GM18508 (cell line): ENCODE measurements around the gene CD8B2.
"Not testable (repeated sequence)": the region's sequence is repeated elsewhere in the genome, so short reads cannot be mapped to it uniquely, and the experiment has no call there.

Experiments
- ATAC-seq: cut with Tn5 transposase; IDR thresholded peaks from one replicate; pipeline ENCODE4 v1.9.1; 2021; ENCODE audit warnings: moderate number of reproducible peaks; ENCODE audit not compliant: insufficient read depth, unreplicated experiment

CD8B2 gene

DNA sequence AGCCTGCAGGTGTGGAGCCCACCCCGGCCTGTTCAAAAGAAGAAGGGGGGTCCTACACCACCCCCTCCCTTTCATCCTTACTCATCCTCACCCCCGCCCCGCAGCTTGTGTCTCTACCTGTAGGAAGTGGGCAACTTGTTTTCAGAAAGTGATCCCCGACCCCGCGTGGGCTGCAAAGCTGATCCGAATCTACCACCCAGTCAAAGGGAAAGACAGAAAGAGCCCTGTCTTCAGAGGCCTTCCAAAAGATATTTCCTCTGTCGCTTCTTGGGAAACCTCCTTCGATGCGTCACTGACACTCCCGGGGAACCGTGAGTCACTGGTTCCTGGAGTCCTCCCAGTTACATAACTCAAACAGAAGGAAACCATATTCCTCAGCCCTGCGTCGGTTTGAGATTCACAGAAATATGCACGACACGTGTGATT lies 24.3 kb downstream of the CD8B2 start:
- not testable (repeated sequence) for ATAC-seq

DNA sequence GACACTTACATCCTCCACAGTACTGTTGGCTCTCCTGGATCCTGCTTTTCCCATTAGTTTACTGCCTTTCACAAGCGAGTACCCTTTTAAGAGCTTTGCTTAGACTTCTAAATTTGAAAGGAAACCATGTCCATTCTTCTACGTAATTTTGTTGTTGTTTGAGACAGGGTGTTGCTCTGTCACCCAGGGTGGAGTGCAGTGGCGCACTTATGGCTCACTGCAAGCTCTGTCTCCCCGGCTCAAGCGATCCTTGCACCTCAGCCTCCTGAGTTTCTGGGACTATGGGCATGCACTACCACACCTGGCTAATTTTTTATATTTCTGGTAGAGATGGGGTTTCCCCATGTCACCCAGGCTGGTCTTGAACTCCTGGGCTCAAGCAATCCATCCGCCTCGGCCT lies 24.8 kb downstream of the CD8B2 start:
- ATAC-seq, result not testable (repeated sequence)

DNA sequence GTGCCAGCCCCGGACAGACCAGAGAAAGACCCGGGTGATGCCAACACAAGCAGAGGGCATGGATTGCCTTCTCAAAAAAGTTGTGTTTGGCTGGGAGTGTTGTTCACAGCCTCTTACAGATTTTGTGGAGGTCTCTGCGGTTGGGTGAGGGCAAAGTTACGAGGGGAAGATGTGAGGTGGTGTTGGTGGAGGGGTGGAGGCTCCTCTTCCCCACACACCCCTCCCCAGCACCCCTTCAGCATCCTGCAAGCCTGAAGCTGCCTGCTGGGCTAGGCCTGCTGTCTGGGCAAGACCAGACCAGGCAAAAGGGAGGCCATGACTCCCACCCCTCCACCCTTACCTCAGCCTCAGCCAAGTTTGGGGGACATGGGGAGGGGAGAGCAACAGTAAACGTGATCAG lies 26.2 kb downstream of the CD8B2 start:
- ATAC-seq, result not testable (repeated sequence)

DNA sequence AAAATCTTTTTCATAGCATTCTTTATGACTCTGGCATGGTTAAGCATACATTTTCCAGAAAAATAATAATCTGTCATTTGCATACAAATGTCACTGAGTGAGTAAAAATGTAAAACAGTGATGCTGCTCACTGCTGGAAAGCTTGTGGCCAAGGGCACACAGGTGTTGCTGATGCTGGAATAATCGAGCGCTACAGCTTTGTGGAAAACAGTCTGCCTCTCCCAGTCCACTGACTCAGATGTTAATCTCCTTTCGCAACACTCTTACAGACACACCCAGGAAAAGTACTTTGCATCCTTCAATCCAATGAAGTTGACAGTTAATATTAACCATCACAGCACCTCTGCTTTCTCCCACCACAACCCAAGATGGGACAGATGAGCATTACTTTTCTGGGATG lies 27.7 kb downstream of the CD8B2 start:
- not testable (repeated sequence) for ATAC-seq

DNA sequence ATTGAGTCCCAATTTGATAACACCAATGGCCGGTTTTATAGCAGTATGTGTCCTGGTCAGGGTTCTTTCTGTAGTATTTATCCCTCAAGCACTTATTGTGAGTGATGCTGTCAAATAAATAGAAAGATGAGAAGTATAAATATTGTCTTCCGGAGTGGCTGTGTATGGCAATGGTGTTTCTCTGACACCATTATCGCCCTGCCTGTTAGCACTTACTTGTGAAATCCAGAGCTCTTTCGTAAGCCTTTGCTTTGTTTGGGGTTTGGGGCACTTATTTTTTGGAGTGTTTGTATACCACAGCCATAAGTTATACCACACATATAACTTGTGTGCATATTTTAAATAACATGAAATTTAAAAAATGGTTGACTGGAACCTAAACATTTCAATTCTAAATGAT lies 29.3 kb downstream of the CD8B2 start:
- ATAC-seq, result no peak

DNA sequence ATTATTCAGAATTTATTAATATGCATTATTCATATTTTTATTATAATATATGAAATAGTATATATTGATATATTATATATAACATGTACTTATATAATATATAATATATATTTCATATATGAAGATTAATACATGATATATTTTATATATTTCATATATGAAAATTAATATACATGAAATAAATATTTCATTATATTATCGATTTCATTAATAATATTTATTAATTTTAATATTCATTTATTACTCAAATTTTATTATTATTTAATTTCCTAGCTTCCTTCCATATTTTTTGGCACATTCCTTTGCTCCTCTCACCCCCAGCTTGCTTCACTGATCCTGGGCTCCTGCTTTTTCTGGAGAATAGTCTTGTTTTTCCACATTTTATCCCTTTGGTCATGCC lies 29.7 kb downstream of the CD8B2 start:
- ATAC-seq, result no peak

DNA sequence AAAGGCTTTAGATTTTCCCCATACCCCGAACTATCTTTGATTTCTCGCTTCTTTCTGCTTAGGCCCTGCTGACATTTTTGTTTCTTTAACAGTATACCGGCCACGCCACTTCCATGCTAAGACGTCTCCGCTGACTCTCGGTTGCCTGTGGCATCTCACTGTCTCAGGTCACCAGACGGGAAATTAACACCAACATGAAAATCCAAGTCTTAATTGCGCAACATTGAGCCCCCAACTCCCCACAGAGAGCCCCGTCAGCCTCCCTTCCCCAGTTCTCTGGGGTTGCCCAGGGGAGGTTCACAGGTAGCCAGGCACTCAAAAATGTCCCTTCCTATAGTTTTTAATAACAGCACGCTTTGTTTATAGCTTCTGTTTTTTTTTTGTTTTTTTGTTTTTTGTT lies 30.2 kb downstream of the CD8B2 start:
- ATAC-seq, result no peak

DNA sequence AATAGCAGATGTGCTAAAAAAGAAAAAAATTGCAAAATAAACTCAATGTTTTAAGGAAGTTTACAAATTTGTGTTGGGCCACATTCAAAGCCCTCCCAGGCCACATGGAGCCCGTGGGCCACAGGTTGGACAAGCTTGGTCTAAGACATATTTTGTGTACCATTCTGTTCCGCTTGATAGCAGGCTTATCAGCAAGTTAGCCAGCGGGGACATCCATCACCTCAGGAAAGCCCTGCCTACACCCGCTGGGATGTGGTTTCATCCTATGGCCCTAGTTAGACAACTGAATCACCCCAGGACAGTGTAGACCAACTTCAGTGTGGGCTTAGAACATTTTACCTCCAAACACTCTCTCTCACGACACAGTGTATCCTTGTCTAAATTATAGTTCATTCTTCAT lies 32.6 kb downstream of the CD8B2 start:
- no peak for ATAC-seq

DNA sequence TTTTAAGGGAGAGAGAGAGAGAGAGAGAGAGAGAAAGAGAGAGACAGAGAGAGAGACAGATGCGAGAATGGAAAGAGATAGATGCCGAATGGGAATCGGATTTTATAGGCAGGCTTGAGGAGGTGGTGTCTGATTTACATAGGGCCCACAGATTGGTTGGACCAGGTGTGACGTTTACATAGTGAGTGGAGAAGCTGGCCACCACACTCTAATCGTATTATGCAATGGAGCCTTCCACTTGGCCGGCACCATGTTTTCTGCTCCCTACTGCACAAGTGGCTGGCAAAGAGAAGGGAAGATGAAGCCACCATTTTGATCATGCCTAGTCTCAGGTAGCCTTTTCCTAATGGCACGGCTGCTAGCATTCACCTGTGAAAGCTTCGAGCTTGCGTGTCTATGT lies 33.9 kb downstream of the CD8B2 start:
- ATAC-seq, result no peak

DNA sequence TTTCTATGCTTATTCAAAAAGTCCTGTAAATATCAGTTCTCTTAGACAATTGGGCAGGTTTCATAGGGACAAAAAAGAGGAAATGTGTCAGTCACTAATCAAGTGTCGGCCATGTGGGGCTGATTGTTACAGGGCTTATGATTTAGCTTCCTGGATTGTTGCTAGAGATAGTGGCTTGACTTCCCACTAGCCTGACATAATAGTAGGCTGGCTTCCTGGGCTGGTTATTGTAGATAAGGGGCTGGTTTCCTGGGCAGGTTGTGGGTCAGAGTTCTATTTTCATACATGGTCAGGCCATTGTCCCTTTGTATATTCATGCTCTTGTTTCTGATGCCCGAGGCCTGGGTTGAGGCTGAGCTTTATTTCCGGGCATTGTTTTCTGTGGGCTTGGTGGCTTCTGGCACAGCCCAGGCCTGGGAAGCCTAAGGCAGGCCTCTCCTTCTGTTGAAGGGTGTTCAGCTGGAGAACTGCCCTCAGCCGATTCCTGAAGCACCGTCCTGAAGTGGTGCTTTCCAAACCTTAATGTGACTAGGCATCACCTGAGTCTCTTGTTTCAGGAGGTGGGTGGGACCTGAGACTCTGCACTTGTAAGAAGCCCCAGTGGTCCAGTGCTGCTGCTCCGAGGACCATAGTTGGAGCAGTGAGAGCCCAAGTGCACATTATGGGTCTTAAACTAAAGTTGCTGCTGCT lies 37.0 kb downstream of the CD8B2 start:
- ATAC-seq, result no peak

DNA sequence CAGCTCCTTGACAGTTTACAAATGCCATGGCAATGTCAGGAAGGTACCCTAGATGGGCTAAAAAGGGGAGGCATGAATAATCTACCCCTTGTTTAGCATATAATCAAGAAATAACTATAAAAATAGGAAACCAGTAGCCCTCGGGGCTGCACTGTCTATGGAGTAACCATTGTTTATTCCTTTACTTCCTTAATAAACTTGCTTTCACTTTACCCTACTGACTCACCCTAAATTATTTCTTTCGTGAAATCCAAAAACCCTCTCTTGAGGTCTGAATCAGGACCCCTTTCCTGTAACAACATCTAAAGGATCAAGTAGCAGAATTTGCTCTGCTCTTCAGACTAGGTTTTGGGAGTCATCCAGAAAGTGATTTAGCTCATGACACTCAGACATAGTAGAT lies 43.7 kb downstream of the CD8B2 start:
- ATAC-seq, result no peak

DNA sequence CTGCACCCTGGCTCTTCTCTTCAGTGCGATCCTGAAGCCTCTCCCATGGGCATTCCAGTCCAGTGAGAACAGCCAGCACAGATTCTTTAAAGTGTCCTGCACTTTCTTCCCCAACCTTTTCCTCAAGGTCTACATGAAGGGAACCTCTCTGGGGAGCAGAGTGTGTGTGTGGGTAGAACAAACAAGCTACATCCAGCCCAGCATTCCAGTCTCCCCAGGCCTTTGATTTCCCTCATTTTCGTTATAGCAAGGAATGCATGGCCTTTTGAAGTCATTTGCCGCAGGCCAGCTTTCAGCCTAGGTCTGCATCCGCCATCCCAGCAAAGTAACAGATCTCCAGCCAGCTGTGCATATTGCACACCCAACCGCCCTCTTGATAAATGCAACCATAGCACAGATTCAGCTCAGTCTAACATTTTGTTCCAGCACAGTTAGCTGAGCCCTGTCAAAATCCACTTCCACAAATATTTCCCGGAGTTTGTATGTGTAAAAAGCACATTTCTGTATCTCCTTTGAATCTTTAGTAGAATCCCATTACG lies 44.6 kb downstream of the CD8B2 start:
- ATAC-seq, result no peak

DNA sequence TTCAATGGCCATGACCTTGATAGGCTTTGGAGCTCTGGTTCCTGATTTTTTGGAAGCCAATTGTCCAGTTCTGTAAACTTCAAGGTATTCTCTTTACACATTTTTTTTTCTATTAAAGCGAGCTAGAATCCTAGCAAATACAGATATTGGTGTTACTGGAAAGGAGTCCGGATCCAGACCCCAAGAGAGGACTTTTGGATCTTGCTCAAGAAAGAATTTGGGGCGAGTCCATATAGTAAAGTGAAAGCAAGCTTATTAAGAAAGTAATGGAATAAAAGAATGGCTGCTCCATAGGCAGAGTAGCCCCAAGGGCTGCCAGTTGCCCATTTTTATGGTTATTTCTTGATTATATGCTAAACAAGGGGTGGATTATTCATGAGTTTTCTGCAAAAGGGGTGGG lies 45.1 kb downstream of the CD8B2 start:
- no peak for ATAC-seq

DNA sequence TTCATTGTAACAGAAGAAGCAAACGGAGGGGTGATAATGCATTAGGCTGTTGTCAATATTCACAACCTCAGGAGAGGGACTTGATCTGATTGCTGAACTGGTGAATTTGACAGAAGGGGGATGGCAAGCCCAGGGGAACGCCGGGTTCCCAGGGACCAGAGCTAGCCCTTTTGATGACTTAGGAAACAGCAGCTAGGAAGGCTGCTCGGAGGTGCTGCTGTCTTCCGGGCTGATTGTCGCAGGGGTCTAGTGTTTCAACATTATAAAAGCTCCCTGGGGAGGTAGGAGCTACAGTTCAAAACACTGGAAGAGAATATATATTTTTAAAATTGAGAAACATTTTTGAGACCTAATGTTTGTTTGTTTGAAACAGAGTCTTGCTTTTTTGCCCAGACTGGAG lies 47.3 kb downstream of the CD8B2 start:
- ATAC-seq, result no peak

DNA sequence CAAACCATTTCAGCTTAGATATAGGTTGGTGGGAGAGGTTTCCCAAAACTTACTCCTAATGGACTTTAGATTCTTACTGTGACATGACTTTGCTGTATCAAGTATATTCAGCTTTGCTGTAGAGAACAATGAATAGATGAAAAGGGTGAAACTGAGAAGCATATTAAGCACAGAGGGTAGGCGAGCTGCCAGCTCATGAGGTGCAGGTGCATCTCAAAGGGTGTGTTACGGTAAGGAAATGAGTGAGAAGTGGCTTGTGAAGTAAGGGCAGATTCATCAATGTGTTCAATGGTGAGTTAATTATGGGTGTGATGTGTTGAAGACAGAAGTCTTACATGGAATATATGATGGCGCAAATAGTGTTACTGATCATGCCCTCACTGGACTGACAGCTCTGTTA lies 49.3 kb downstream of the CD8B2 start:
- no peak for ATAC-seq

DNA sequence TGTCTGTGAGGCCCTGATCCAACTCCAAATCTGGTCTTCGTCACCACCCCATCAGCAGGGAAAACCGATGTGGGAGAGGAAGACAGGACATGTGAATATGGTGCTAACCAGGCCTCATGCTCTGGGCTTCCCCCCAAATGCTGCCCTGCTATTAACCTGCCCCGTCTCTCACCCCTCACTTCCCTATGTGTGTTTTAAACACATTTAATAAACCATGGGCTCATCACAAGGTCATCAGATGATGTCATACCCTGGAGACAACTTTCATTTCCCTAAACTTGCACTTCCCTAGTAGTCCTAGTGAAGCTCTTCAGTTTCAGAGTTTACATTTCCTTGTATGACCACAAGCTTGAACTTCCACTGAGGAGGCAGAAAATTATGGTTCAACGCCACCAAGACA lies 49.9 kb downstream of the CD8B2 start:
- no peak for ATAC-seq

DNA sequence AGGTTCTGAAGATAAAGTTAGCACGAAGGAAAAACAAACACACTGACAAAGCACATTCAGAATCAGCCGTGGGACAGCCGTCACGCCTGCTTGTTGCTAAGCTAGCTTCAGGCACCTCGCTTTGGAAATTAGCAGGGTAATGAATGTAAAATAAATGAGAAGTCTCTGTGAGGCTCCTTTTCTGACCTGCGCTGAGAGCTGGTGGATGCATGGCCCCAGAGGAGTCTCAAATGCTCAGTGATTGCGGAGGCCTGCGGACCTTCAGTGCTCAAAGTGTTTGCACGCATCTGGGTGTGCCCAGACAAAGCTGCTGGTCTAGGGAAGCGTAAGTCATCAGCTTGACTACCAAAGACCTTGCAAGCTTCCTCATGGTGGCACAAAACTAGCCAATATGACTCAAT lies 50.6 kb downstream of the CD8B2 start:
- no peak for ATAC-seq

DNA sequence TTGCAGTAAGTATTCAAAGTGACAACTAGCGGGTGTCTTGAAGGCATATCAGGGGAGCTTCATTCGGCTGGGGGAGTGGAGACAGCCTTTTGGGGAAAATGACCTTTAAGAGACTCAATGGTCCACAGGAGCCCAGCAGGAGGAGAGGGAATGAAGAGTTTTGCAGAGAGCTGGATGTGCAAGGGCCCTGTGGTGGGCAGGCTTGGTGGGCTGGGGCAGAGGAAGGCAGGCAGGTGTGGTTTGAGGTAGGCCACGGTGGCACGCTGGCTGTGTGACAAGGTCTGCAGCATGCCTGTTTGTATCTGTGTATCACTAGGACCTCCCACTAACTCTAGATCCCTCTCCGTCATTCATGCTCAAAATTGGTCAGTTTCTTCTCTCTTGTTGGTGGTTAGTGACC lies 53.7 kb downstream of the CD8B2 start:
- no peak for ATAC-seq

DNA sequence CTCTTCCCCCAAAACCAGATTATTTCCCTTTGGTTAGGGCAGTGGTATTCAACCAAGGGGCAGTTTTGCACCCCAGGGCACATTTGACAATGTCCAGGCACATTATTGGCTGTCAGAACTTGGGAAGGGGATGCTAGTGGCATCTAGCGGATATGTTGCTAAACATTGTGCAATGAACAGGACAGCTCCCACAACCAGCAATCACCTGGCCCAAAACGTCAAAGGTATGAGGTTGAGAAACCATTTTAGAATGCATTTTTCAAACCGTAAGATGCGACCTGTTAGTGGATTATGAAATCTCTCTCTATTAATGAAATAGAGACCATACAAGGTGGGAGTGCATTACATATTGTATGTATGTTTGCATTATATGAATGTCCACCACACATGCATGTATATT lies 54.2 kb downstream of the CD8B2 start:
- ATAC-seq, result no peak

DNA sequence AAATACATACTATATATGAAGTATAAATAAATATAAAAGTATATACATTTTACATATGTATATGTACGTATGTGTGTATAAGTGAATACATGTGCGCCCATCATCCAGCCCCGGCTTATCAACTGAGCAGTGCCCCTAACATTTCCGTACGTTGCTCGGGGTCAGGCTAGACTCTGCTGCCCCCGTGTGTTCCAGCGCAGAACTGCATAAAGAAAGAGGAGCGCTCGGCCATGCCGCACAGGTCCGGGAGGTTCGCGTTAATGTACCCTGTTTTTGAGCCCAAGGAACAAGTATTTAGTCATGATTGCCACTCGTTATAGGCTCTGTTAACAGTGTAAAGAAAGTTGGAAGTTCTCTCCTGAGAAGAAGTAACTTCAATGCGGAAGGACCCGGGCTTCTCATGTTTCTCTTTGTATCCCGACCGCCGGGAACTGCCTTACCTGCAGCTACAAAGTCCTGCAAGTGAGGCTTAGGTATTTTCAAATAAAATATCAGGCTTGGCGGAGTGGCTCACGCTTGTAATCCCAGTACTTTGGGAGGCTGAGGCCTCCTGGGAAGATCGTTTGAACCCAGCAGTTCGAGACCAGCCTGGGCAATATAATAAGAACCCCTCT lies 55.7 kb downstream of the CD8B2 start:
- peak; percentile 71 for ATAC-seq

DNA sequence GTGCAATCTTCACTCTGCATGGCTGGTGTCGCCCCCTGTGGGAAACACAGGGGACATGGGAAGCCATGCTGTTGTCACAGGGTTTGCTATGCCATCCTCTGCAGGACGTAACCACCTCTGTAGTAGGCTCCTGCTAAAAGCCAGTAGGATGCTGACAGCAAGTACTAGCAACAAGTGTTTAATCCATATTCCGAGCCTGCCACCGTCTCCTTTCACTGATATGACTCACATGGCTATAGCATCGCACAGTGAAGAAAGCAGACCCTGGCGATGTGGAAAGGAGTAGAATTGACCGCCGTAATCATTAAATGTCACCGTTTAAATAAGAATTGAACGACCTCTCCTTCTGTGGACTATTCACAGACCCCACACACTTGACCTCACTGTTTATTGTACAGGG lies 57.8 kb downstream of the CD8B2 start:
- no peak for ATAC-seq

DNA sequence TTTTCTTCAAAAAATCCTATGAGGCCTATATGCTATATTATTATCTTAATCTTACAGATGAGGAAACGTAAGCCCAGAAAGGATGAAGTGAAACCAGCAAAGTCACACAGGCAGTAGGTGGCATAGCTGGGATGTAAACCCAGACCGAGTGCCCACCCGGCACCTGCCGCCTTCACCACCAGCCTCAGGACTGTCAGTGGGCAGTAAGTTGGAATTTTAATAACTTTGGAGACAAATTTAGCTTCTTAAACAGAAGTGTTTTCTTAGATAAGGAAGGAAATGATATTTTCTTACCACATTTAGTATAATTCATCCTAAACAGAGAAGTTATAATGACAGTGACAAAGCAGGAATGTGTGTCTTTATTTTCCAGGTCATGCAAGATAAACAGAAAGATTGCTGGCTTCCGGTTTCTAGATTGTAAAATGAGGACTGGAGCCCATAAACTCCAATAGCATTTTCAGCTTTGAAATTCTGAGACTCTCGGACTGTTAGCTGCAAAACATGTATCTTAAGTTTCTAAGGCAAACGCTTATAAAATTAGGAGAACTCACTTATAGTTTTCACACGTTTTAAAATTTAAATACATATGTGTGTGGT lies 59.3 kb downstream of the CD8B2 start:
- no peak for ATAC-seq
